Prostate gland (tissue), 2 donors: Measurements from ENCODE around the gene ADAMTS13.

Experiments used
- POLR2A ChIP-seq: fragments of 450-650 bp; IDR thresholded peaks from one replicate; pipeline ENCODE4 v1.6.1; 2016; ENCODE audit warnings: antibody characterized with exemption, mild to moderate bottlenecking
- POLR2AphosphoS5 ChIP-seq: sonication (generic); formaldehyde crosslinking; IDR thresholded peaks from one replicate; pipeline ENCODE4 v1.6.1; 2017; ENCODE audit warnings: antibody characterized with exemption
- TF ChIP-seq, protein P1 (sequence below), 4 experiments: fragments of 200-600 bp in 2 of 4; fragments of 450-650 bp in 2 of 4; sonication (generic) in 2 of 4; IDR thresholded peaks; 1 replicate in 3 of 4; 2 replicates in 1 of 4; pipeline ENCODE4 v1.5.1; 2016 to 2019; ENCODE audit warnings: antibody characterized with exemption in 4 of 4, mild to moderate bottlenecking in 2 of 4, moderate library complexity in 2 of 4

DNA sequence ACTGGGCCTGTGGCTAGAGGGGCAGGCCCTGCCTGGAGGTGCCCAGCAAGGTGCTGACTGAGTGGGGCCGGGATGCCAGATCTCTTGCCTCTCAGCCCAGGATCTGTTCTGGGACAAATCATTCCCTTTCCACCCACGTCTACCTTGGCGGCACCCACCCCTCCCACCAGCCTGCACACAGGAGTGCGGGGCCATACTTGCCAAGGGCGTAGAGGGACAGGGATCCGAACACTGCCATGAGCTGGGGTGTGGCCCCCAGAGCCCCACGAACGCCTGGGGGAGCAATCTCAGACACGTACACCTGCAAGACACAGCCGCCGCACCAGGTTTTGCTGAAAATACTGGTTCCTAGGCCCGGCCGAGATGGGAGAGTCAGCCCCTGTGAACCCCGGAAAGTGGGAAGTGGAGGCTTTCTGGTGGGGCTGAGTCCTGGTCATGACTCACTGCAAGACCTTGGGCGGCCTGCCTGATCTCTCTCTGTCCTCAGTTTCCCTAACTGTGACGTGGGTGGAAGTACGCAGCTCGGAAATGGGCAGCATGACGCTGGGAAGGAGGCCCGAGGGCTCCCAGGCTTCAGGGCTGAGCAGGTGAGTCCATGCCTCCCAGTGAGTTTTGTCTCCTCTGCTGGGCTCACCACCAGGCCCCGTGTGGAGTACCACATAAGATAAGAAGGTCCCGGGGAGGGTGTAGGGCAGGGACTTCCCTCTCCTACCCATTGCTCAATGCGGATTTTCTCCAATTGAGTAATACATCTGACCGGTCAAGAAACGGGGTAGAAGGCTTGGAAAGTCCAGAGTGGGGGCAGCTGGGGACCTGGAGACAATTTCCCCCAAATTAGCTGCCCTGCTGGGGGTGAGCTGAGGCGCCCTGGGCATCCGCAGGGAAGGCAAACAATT is 54.1 kb downstream of the ADAMTS13 start:
- no peak for TF ChIP-seq POLR2AphosphoS5
- TF ChIP-seq, protein P1, sequence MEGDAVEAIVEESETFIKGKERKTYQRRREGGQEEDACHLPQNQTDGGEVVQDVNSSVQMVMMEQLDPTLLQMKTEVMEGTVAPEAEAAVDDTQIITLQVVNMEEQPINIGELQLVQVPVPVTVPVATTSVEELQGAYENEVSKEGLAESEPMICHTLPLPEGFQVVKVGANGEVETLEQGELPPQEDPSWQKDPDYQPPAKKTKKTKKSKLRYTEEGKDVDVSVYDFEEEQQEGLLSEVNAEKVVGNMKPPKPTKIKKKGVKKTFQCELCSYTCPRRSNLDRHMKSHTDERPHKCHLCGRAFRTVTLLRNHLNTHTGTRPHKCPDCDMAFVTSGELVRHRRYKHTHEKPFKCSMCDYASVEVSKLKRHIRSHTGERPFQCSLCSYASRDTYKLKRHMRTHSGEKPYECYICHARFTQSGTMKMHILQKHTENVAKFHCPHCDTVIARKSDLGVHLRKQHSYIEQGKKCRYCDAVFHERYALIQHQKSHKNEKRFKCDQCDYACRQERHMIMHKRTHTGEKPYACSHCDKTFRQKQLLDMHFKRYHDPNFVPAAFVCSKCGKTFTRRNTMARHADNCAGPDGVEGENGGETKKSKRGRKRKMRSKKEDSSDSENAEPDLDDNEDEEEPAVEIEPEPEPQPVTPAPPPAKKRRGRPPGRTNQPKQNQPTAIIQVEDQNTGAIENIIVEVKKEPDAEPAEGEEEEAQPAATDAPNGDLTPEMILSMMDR (IDR thresholded peaks at IDR 0.05): no peak
- no peak for TF ChIP-seq POLR2A
